Muscle of leg (tissue), 11 donors: ENCODE results near the gene NFIB. TPM values are rescaled to one million over a fixed set of nuclear protein-coding genes. Genes with fewer than 3 reads are reported as not detected.

Source experiments
- DNase-seq: peaks from one replicate; pipeline ENCODE4 v3.0.0; 2013
- H3K27ac ChIP-seq: one replicate; pipeline ENCODE4 v1.5.1; 2013; ENCODE audit warnings: mild to moderate bottlenecking, low read length, control low read depth
- H3K27me3 ChIP-seq: one replicate; pipeline ENCODE4 v1.6.1; 2013; ENCODE audit warnings: low read length; ENCODE audit not compliant: control insufficient read depth, insufficient read depth
- H3K36me3 ChIP-seq: one replicate; pipeline ENCODE4 v1.6.1; 2013; ENCODE audit warnings: low read length; ENCODE audit not compliant: control insufficient read depth, insufficient read depth
- H3K4me1 ChIP-seq: one replicate; pipeline ENCODE4 v1.6.1; 2013; ENCODE audit warnings: low read length; ENCODE audit not compliant: control insufficient read depth, insufficient read depth
- H3K4me3 ChIP-seq: one replicate; pipeline ENCODE4 v1.5.1; 2013; ENCODE audit warnings: low read length, control low read depth
- H3K9me3 ChIP-seq: replicated peaks from 2 replicates; pipeline ENCODE4 v1.6.1; 2013; ENCODE audit warnings: low read depth, low read length; ENCODE audit not compliant: control insufficient read depth
- WGBS: methylation state at CpG from one replicate; pipeline ENCODE4 v1.1.5; 2013; ENCODE audit warnings: missing lambda C conversion rate; ENCODE audit not compliant: insufficient coverage; 5-methylcytosine and 5-hydroxymethylcytosine counted together
- polyA plus RNA-seq, 8 donors: library from polyadenylated mRNA; unstranded; fragments of 120-200 nt; gene quantifications; one replicate each; pipeline versions ENCODE4 v1.2.1 to v1.2.3, GENCODE V29; 2013; ENCODE audit warnings: inconsistent platforms in 1 of 8, low replicate concordance in 1 of 8; ENCODE audit not compliant: insufficient read length in 8 of 8, insufficient read depth in 1 of 8
- total RNA-seq: library from RNA; stranded (reverse); fragments of 120-200 nt; gene quantifications from one replicate; pipeline ENCODE4 v1.2.4, GENCODE V29; 2013

The NFIB gene
- total and polyA plus RNA-seq, 9 donors = 63.7 to 119 (median 85.8) TPM

DNA sequence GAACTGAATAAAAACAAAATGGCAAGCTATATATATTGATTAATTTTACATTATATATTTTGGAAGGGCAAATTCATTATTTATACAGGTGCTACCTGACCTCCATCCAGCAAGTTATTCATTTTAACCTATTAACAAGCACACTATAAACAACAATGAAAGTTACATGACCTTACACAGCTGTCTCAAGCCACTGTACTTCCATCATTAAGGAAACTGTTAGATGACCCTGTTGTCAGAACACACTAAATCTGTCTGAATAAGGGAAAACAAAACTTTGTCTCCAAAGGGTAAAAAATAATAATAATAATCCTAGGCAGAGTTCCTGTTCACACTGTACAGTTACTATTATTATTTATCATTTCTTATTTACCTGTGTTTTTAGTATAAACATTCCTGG, 44.0 kb downstream of the NFIB start:
- H3K27me3 ChIP-seq = no peaks in the 10 kb centered on the region
- peaks cover 10% of the 10 kb centered on the region for H3K36me3 ChIP-seq
- peaks cover 28% of the 10 kb centered on the region for H3K4me1 ChIP-seq
- no peak overlapping the region for H3K4me3 ChIP-seq
- H3K27ac ChIP-seq = peak overlapping the region; percentile 85
- no peak for DNase-seq
- H3K9me3 ChIP-seq = no peaks in the 10 kb centered on the region

DNA sequence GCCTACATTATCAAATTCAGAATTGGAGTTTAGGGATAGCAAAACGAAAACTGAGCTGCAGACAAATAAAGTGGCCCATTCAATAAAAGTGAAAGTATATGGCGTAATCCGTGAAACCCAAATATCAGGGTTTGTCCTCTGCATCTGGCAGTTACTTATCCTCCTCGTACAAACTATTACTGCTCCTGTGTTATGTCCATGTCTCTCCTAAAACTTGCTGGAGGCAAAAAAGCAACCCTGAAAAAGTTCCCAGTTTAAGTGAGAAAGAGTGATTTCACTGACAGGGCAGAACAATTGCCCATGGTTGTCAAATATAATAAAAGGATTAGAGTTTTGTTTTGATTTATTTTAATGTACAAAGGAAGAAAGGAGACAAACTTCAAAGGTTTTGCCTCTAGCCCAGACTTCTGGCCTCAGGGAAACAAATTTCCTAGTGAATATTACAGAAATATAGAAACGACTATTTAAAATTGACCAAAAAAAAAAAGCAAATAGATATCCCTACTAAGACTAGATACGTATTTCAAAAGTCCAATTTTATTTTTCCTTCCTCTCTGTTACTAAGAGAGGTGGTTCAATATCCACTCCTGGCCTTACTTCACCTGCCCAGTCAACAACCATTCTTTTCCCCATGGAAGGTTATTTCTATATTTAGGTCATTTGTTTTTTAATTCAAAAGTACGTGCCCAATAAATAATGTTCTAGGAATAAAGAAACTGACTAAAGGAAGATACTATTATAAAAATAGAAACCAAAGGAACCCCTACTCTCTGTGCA, 50.0 kb downstream of the NFIB start:
- Histone ChIP-seq H3K27ac (peak overlapping the region; percentile 68), H3K4me1 (peaks cover 4% of the 10 kb centered on the region)

DNA sequence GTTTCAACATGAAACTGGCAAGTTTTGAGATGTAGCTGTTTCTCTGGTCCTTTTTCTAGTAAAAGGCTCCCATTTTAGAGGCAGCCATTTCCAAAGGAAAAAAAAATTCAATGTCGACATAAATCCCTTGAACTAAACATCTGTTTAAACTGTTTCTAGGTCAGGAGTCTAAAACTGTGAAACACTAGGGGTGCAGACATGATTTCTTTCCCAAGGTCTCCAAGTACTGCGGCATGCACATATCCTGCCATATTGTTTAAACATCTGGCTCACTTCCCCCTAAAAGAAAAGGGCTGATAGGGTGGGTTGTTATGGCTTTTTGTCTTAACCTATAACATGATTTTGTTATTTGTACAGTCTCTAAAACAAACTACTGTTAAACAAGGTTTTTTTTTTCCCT, 51.1 kb downstream of the NFIB start:
- H3K4me3 ChIP-seq = no peak overlapping the region
- no peaks in the 10 kb centered on the region for H3K27me3 ChIP-seq
- no peaks in the 10 kb centered on the region for H3K9me3 ChIP-seq
- H3K36me3 ChIP-seq = peaks cover 18% of the 10 kb centered on the region
- H3K27ac ChIP-seq = peak overlapping the region; percentile 68
- peaks cover 7% of the 10 kb centered on the region for H3K4me1 ChIP-seq
- no CpG with 5 or more reads among the region's 2 CpGs for WGBS
- DNase-seq = peak; percentile 91

More for the DNA sequence above, 50.0 kb downstream of the NFIB start:
- no peak for DNase-seq
- no peaks in the 10 kb centered on the region for H3K9me3 ChIP-seq
- WGBS = no CpG with 5 or more reads among the region's 7 CpGs
- no peak overlapping the region for H3K4me3 ChIP-seq
- peaks cover 22% of the 10 kb centered on the region for H3K36me3 ChIP-seq
- H3K27me3 ChIP-seq = no peaks in the 10 kb centered on the region

DNA sequence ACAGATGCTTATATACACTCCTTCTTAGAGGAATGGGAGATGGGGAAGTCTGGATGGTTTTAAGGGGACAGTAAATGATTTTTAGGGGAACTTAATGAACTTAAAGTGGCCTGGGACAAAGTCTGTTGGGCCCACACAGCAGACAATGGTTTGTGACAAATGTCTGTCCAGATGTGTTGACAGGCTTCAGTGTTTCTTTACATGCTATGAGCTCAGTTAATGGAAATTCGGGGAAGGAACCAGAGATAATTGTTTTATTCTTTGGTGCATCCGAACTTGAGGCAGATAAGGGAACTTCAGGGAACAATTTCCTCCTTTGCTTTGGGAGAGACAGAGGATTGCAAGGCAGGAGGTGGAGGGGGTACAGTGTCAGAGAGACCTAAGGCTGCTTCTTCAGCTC, 52.3 kb downstream of the NFIB start:
- DNase-seq = no peak
- 34% methylated on average over 2 of the region's 2 CpGs for WGBS
- H3K4me1 ChIP-seq = peaks cover 13% of the 10 kb centered on the region
- no peak overlapping the region for H3K4me3 ChIP-seq
- no peak overlapping the region for H3K27ac ChIP-seq
- peaks cover 18% of the 10 kb centered on the region for H3K36me3 ChIP-seq
- no peaks in the 10 kb centered on the region for H3K27me3 ChIP-seq
- no peaks in the 10 kb centered on the region for H3K9me3 ChIP-seq

DNA sequence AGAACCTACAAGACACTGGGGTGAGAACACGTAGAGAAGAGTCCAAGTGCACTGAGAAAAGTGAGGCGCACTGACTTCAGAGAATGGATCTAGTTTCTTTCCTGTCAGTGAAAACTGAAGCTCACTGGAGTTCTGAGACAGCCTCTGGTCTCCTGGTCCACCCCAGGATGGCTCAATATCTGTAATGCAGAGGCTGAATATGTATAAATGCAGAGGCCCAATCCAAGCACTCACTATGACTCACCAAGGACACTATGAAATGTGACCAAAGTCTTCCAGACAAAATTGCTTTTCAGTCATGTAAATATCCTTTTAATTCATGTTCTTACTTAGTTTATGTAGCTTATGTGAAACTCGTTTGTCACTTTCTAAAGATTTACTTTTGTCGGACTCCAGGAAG, 53.8 kb downstream of the NFIB start:
- H3K9me3 ChIP-seq = no peaks in the 10 kb centered on the region
- DNase-seq = no peak
- 92% methylated on average over 2 of the region's 4 CpGs for WGBS
- no peak overlapping the region for H3K4me3 ChIP-seq
- no peaks in the 10 kb centered on the region for H3K27me3 ChIP-seq
- no peak overlapping the region for H3K27ac ChIP-seq
- peaks cover 15% of the 10 kb centered on the region for H3K36me3 ChIP-seq
- peaks cover 16% of the 10 kb centered on the region for H3K4me1 ChIP-seq

DNA sequence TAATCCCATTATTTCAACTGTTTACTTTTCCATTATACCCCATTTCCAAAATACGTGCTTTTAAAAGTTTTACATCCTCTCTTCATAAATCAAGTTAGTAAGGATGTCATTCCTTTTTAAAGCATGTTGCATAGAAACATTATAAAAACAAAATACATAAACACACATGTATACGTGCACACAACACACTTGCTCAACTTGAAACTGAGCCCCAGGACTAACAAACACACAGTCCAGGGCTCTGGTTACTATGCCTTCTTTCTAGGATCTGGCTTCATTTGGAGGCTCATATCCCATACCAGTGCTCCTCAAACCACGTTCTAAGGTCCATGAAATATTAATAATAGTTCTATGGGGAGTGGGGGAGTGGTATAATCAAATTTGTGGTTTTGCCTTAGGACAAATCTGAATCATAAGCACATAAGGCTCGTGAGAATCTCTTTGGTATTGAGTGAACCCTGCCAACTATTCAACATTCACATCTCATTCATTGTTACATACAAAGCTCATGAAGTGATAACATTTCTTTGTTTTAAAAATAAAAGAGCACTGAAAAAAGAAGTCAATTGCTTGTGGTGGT, 55.2 kb downstream of the NFIB start:
- Histone ChIP-seq H3K4me1 (peaks cover 16% of the 10 kb centered on the region), H3K27me3 (no peaks in the 10 kb centered on the region), H3K27ac (no peak overlapping the region), H3K9me3 (no peaks in the 10 kb centered on the region), H3K36me3 (peaks cover 25% of the 10 kb centered on the region), H3K4me3 (no peak overlapping the region)
- no CpG with 5 or more reads among the region's 4 CpGs for WGBS
- DNase-seq = no peak

DNA sequence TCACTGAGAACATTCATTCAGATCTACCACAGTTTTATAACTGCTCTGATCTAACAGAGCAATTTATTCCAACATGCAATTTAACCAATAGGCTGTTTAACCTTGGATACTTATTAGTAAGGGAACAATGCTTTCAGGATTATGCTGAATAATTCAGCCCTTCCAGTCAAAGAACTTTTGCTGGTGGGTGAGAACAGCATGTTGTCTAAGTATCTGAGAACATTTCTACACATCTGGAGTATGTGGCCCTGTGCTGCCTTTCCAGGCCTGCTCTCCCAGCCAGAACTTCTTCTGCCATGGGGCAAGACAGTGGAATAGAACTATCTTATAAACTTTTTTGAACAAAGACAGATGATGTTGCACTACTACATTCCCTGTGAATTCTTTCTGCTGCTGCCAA, 55.8 kb downstream of the NFIB start:
- Histone ChIP-seq H3K4me3 (no peak overlapping the region), H3K4me1 (peaks cover 16% of the 10 kb centered on the region), H3K27me3 (no peaks in the 10 kb centered on the region), H3K9me3 (no peaks in the 10 kb centered on the region), H3K36me3 (peaks cover 27% of the 10 kb centered on the region), H3K27ac (no peak overlapping the region)
- DNase-seq = no peak

DNA sequence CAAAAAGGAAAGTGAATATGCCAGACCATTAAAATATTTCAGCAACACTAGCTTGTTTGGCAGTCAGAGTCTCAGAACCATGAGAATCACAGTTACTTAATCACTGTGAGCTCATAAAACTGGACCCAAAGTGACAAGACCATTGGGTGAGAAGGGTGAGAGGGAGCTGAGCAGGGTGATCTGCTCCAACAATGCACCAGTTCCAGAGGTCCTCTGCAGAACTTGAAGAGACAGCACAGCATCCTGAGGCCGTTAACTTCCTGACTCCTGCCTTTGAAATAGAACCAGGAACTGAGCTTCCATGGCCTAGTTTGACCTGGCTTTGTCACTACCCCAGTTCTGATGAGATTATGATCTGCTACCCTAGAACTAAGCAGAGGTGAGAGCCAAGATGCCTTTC, 57.4 kb downstream of the NFIB start:
- Histone ChIP-seq H3K9me3 (no peaks in the 10 kb centered on the region), H3K4me1 (peaks cover 14% of the 10 kb centered on the region), H3K27me3 (no peaks in the 10 kb centered on the region), H3K36me3 (peaks cover 22% of the 10 kb centered on the region), H3K4me3 (no peak overlapping the region), H3K27ac (peak overlapping the region; percentile 48)
- WGBS = 60% methylated on average over 1 of the region's 1 CpG
- DNase-seq = no peak

DNA sequence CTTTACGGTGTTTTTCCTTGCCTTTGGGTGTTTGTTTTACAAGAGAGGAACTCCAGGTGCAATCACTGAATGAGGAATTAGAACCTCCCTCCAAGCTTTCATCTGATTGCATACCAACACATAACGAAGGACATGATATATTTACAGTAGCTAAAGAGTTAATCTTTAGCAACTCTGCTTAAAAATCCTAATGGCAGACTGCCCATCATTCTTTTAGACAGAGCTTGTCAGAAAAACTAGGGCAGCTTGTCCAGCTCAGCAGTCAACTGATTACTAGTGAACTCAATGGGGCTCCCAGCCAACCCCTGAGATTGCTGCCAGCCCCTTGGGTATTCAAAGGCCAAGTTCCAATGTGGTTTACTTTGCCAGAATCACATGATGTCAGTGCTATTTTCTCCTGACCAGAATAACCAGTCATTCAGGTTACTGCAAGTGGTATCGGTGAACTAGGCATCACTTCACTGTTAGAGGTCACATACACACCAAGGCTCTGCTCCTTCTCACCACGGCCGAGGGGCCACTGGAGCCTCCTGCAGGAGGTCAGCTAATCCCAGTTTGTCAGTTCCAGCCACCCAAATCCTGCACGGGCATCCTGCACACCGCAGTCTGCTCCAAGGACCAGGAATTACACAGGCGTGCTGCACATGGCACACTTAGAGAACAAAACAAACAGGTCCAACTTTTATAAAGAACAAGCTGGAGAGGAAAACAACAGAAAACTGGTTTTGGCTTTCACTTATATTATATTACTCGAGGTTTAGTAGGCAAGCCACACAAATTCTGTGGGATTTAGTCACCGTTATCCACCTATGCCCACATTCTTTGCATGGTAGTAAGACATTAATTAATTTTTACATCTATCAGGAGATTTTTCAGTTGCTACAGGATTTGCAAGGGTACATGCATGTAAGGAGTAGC, 62.5 kb downstream of the NFIB start:
- Histone ChIP-seq H3K27ac (peak overlapping the region; percentile 53), H3K36me3 (peaks cover 25% of the 10 kb centered on the region), H3K9me3 (no peaks in the 10 kb centered on the region), H3K4me1 (peaks cover 9% of the 10 kb centered on the region), H3K27me3 (no peaks in the 10 kb centered on the region), H3K4me3 (no peak overlapping the region)
- DNase-seq = peak; percentile 75
- 13% methylated on average over 3 of the region's 10 CpGs for WGBS

DNA sequence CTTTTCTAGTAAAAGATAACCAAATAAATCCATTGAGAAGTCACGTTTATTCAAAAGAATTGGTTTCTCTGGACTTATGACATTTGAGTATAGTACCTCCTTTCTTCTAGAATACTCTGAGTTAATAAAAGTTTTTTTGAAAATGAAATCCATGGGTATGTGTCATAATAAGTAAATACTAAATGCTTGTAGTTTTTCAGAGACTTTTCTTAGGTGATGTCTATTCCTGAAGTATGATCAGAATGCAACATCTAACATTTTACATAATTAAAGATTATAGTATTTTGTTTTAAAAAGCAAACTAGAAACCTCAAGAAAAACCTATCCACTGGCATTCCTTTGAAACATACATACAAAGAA, 63.2 kb downstream of the NFIB start:
- no CpG with 5 or more reads among the region's 1 CpG for WGBS
- Histone ChIP-seq H3K27me3 (no peaks in the 10 kb centered on the region), H3K4me3 (no peak overlapping the region), H3K9me3 (no peaks in the 10 kb centered on the region), H3K36me3 (peaks cover 25% of the 10 kb centered on the region), H3K4me1 (peaks cover 8% of the 10 kb centered on the region), H3K27ac (no peak overlapping the region)
- no peak for DNase-seq
